ENCODE measurements around the gene IL16. TPM values are rescaled to one million over a fixed set of nuclear protein-coding genes. Genes with fewer than 3 reads are reported as not detected.

The IL16 gene
- total RNA-seq, 1 experiment from 2014 or later: not detected

GRCh38 chr15:81259760-81260298, 63.1 kb downstream of the IL16 start:
- Mint-ChIP-seq H3K27ac (ENCODE audit: unreplicated experiment) (no peak overlapping the region), H3K4me3 (ENCODE audit: low read depth, unreplicated experiment) (no peak overlapping the region), H3K4me1 (ENCODE audit: low read depth, unreplicated experiment) (no peaks in the 10 kb centered on the region), H3K9me3 (ENCODE audit: low read depth, unreplicated experiment) (no peaks in the 10 kb centered on the region), H3K27me3 (ENCODE audit: unreplicated experiment) (peaks cover 60% of the 10 kb centered on the region), H3K36me3 (ENCODE audit: insufficient read depth, unreplicated experiment) (no peaks in the 10 kb centered on the region)
- intact Hi-C loops (cut with micrococcal nuclease; ENCODE audit: unreplicated experiment): loop anchor here (5.0 to 10.0 kb wide), 2 partner anchors 263 to 475 kb away; no protein-coding TSS in a partner anchor
- DNase-seq: no peak
- CTCF ChIA-PET: no interaction called here
- BruUV-seq (replicated peaks): no TSS peak
- TF ChIP-seq CTCF (IDR thresholded peaks at IDR 0.05; ENCODE audit: unreplicated experiment): no peak

GRCh38 chr15:81261172-81261811, 64.6 kb downstream of the IL16 start:
- no peak overlapping the region for H3K27ac Mint-ChIP-seq (ENCODE audit: unreplicated experiment)
- H3K9me3 Mint-ChIP-seq (ENCODE audit: low read depth, unreplicated experiment): no peaks in the 10 kb centered on the region
- CTCF ChIA-PET: interaction anchor here (0.5 kb wide), 1 partner anchor 1321 kb away, joined by 5 read pairs; no protein-coding TSS in a partner anchor
- H3K4me1 Mint-ChIP-seq (ENCODE audit: low read depth, unreplicated experiment): peaks cover 12% of the 10 kb centered on the region
- no peaks in the 10 kb centered on the region for H3K36me3 Mint-ChIP-seq (ENCODE audit: insufficient read depth, unreplicated experiment)
- peaks cover 64% of the 10 kb centered on the region for H3K27me3 Mint-ChIP-seq (ENCODE audit: unreplicated experiment)
- no peak for DNase-seq
- TF ChIP-seq CTCF (IDR thresholded peaks at IDR 0.05; ENCODE audit: unreplicated experiment): no peak
- no TSS peak for BruUV-seq (replicated peaks)
- no peak overlapping the region for H3K4me3 Mint-ChIP-seq (ENCODE audit: low read depth, unreplicated experiment)
- intact Hi-C loops (cut with micrococcal nuclease; ENCODE audit: unreplicated experiment): loop anchor here (10.0 kb wide), 1 partner anchor 476 kb away; no protein-coding TSS in a partner anchor

GRCh38 chr15:81263477-81263876, 66.8 kb downstream of the IL16 start:
- no peak for DNase-seq
- H3K27me3 Mint-ChIP-seq (ENCODE audit: unreplicated experiment): peaks cover 67% of the 10 kb centered on the region
- peaks cover 14% of the 10 kb centered on the region for H3K4me1 Mint-ChIP-seq (ENCODE audit: low read depth, unreplicated experiment)
- H3K9me3 Mint-ChIP-seq (ENCODE audit: low read depth, unreplicated experiment): no peaks in the 10 kb centered on the region
- CTCF ChIA-PET: interaction anchor here (1.2 kb wide), 1 partner anchor 157 kb away, joined by 3 read pairs; no protein-coding TSS in a partner anchor
- BruUV-seq (replicated peaks): no TSS peak
- no peak overlapping the region for H3K4me3 Mint-ChIP-seq (ENCODE audit: low read depth, unreplicated experiment)
- no peak overlapping the region for H3K27ac Mint-ChIP-seq (ENCODE audit: unreplicated experiment)
- TF ChIP-seq CTCF (IDR thresholded peaks at IDR 0.05; ENCODE audit: unreplicated experiment): no peak
- intact Hi-C loops (cut with micrococcal nuclease; ENCODE audit: unreplicated experiment): loop anchor here (10.0 kb wide), 1 partner anchor 479 kb away; no protein-coding TSS in a partner anchor
- no peaks in the 10 kb centered on the region for H3K36me3 Mint-ChIP-seq (ENCODE audit: insufficient read depth, unreplicated experiment)

GRCh38 chr15:81264072-81264857, 67.6 kb downstream of the IL16 start:
- no TSS peak for BruUV-seq (replicated peaks)
- H3K4me1 Mint-ChIP-seq (ENCODE audit: low read depth, unreplicated experiment): peaks cover 14% of the 10 kb centered on the region

More at GRCh38 chr15:81264072-81264857, 67.6 kb downstream of the IL16 start:
- no peak overlapping the region for H3K4me3 Mint-ChIP-seq (ENCODE audit: low read depth, unreplicated experiment)
- no peak for DNase-seq
- no peak for TF ChIP-seq CTCF (IDR thresholded peaks at IDR 0.05; ENCODE audit: unreplicated experiment)
- no peak overlapping the region for H3K27ac Mint-ChIP-seq (ENCODE audit: unreplicated experiment)
- intact Hi-C loops (cut with micrococcal nuclease; ENCODE audit: unreplicated experiment): loop anchor here (10.0 kb wide), 1 partner anchor 479 kb away; no protein-coding TSS in a partner anchor
- no peaks in the 10 kb centered on the region for H3K36me3 Mint-ChIP-seq (ENCODE audit: insufficient read depth, unreplicated experiment)
- peaks cover 67% of the 10 kb centered on the region for H3K27me3 Mint-ChIP-seq (ENCODE audit: unreplicated experiment)
- CTCF ChIA-PET: interaction anchor here (3.4 kb wide), 1 partner anchor 109 kb away, joined by 98 read pairs; no protein-coding TSS in a partner anchor
- H3K9me3 Mint-ChIP-seq (ENCODE audit: low read depth, unreplicated experiment): no peaks in the 10 kb centered on the region
